GM19467 (cell line): ENCODE measurements around the gene HDAC4.

ENCODE experiments used
- ATAC-seq: cut with Tn5 transposase; IDR thresholded peaks from one replicate; pipeline ENCODE4 v1.9.1; 2021; ENCODE audit warnings: mild to moderate bottlenecking, moderate library complexity; ENCODE audit not compliant: unreplicated experiment

Gene HDAC4

DNA sequence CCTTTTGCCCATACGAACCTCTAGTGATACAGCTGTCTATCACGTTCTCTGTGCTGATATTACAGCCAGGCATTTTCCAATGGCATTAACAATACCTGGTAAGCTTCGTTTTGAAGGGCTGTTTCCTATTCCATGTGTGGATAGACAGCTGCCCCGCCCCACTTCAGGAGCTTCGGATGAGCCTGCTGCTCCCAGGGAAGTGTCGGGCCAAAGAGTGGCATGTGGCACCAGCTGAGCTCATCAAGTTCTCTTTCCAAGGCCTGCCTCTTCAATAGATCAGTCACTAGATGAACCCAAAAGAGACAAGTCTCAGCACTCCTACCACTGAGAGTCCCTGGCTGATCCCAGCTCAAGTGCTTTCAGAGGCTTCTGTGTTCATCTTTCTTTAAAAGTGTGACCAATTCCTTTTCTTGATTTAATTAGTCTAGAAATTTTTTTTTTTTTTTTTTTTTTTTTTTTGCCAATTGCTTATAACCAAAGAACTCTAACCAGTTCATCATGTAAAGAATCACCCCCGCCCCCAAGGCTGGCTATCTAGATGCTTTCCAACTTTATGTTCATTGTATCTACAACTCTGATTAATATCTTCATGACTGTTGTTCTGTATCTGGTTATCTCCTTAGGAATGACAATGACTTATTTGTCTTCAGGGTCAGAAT, 46.6 kb downstream of the HDAC4 start:
- ATAC-seq: no peak

DNA sequence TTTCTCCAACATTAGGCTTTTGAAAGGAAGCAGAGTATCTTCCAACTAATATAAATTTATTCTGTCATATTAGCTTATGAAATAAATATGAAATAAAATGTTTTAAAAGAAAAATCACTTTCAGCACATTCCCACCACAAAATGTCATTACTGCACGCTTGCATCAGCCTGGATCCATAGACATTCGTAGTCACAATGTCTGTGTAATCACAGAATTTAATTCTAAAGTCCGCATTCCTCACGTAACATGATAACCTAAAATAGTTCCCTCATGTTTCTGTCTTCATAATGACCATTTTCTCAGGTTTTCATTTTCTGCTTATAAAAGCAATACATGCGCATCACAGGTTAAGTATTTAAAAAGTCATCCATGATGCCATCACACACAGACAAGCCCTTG, 47.1 kb downstream of the HDAC4 start:
- no peak for ATAC-seq

DNA sequence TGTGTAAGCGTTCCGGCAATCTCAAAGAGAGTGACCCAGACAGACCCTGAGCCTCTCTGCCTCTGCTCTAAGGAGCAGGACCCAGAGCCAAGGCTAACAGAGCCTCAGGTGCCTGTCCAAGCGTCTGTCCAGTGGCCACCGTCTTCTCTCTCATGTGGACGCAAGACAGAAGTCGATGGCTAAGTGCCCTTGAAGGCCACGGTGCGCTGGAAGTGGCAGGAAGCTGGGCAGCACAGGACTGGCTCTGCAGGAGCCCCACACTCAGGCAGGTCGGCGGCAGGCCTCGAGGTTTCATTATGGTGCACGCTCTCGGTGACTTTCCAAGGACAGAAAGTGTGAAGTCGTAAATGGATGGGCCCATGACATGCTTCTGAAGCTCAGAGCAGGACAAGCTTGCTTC, 49.1 kb downstream of the HDAC4 start:
- no peak for ATAC-seq

DNA sequence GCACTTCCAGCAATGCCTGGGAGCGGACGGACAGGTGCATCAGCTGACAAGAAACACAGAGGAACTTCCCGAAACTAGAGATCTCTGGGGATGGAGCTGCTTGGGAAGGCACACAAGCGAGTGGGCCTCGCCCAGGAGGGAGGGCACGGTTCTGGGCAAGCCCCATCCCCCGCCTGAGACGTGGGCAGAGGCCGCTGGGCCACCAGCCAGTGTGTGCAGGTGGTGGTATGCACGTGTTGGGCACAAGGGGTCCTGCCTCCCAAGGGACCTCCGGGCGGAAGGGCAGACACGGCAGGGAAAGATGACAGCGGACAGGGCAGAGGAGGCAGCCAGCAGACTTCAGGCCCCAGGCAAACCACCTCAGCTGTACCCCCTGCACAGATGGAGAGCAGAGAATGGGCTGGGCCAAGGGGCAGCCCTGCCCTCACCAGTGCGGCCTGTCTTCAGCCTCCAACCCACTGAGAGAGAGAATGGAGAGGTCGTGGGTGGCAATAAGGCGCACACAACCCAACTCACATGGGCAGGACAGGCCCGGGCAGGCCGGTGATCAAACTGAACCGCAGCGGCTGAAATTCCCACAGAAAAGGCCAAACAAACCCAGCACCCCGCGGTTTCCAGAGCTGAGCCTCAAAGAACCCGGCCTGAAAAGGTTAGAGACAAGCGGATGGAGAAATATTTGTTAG, 51.2 kb downstream of the HDAC4 start:
- ATAC-seq: no peak

DNA sequence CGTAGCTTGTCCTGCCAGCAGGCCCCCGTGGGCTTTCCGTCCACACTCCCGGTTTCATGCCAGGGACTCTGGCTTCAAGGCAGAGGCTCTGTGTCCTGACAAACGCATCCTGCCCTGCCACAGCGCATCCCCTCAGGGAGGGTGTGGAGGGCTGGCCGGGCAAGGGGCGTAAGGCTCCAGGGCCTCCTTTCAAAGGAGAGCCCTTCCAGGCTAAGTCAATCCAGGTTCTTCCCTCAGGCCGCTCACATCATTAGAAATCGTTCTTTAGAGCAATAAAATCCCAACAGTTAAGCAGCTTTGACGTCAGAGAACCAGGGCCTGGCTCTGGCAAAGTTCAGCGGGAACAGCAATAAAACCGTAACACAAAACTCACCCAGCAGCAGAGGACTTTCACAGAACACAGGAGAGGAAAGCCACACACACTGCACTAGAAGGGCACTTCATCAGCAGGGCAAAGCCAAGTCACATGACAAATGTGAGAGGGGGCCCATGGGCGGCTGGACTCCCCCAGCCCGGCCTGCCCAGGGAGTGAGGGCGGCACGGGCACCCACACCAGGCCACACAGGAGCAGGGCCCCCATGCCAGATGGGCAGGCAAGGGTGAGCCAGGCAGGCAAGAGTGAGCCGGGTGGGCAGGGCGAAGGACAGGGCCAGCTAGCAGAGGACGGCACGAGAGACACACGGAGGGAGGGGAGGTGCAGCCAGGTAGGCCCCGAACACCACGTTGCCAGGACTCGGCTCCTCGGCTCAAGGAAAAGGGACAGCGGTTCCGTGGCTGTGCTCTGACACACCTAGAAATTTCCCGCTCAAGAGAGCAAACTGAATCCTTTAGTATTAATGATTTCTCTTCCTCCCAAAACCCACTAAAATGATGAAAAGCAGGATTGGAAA, 52.0 kb downstream of the HDAC4 start:
- ATAC-seq: no peak

DNA sequence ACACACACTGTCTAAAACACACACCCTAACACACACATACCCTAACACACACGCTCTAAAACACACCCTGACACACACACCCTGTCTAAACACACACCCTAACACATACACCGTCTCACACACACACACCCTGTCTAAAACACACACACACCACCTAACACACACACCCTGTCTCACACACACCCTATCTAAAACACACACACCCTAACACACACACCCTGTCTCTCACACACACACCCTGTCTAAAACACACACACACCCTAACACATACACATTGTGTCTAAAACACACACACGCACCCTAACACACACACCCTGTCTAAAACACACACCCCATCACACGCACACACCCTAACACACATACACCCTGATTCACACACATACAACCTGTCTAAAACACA, 54.1 kb downstream of the HDAC4 start:
- no peak for ATAC-seq

DNA sequence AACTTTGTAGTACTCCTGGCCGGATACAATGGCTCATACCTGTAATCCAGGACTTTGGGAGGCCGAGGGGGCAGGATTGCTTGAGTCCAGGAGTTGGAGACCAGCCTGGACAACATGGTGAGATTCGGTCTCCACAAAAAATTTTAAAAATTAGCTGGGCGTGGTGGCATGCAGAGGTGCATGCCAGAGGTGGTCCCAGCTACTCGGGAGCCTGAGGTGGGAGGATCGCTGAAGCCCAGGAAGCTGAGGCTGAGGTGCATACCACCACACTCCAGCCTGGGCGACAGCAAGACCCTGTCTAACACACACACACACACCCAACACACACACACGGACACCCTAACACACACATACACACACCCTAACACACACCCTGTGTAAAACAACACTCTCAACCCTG, 55.6 kb downstream of the HDAC4 start:
- ATAC-seq: no peak

DNA sequence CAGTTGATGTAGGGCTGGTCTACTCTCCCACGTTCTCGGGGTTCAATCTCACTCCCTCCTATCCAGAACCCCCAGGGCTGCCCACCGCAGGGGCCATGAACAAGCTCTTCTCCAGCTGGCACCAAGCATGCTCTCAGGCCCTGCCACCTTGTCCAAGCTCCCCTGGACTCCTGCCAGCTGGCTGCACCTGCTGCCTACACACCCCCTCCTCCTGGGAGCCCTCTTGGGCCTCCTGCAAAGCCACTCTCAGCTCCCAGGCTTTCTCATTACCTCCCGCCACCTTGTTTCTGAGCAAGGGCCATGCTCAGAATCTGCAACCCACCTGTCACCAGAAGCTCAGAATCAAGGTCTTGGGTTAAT, 56.0 kb downstream of the HDAC4 start:
- no peak for ATAC-seq

DNA sequence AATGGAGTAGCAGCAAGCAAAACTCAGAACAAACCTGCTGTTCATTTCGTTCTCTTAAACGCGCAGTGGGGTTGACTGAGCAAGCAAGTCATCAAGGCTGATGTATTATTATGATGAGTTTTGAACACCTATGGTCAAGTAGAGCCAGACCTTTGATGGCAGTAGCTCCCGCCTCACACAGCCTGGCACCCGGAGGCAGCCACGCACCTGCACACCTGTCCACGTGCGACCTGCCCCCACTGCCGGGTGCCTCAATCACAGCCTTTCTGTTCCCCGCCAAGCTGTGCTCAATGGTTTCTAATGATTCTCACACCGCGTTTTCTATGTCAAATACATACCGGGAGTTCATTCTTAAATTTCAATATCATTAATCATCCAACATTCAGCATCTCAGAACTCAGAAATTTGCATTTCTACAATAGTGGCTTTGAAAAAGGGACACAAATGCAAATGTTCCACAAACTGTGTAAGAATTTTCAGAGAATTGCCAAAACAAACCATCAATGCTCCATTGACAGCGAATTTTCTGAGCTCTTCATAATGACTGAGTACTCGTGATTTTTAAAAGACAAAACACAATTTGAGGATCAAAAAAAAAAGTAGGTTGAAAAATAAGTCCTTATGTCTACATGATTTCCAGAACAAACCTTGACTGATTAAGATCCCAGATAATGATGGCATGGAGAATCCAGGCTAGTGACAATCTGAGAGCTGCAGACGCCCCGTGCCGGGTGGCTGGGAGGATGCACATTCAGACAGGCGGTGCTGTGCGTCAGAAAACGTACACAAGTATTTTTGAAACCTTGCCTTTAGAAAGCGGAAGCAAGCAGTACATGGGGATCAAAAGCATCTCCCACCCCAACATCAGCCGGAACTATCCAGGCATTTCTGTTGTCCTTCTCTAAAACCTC, 56.6 kb downstream of the HDAC4 start:
- no peak for ATAC-seq

DNA sequence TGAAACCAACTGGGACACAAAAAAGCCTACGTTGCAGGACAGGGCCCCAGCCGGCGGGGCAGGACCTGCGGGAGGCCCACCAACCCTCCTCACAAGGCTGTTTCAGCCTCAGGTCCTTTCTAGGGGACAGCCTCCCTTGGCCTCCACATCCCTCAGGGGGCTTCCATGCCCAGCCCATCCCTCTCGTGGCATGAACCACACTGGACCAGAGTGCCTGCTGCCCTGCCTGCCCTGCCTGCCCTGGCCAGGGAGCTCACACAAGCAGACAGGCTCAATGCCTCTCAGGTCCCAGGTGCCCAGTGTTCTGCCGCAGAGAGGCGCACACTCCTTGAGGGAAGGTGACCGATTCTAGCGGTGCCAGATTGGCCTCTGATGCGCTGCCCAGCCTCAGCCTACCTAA, 57.4 kb downstream of the HDAC4 start:
- no peak for ATAC-seq

DNA sequence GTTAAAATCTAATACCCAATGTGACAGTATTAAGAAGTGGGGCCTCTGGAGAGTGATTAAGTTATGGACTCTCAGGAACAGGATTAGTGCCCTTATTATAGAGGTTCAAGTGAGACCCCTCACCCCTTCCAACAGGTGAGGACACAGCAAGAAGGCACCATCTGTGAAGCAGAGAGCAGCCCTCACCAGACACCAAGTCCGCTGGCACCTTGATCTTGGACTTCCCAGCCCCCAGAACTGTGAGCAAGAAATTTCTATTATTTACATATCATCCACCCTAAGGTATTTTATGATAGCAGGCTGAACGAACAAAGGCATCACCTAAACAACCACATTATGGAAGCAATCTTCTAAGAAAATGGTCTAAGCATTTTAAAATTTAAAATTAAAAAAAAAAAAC, 59.0 kb downstream of the HDAC4 start:
- no peak for ATAC-seq

DNA sequence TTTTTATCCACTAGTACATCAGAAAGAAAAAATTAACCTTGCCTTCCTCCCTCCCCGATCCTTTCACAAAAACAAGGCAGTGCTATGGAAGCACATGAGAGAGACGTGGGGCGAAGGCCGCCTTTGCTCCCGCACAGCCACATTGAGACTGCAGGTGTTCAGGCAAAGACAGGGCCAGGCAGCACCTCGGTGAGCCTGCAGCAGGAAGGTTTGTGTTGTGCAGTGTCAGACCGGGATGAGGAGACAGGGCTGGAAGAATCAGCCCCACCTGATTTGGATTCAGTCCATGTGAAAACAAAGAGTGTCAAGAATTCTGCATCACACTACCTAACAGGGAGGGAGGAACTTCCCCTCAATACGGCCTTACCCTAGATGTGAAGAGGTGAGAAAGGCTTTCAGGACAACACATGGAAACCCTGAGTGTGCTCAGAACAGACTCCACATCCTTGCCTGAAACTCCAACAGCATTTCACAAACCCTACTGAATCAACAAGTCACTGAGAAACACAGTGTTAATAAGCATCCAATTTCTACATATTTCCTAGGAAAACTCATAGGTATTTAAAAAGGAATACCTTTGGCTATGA, 59.6 kb downstream of the HDAC4 start:
- no peak for ATAC-seq

DNA sequence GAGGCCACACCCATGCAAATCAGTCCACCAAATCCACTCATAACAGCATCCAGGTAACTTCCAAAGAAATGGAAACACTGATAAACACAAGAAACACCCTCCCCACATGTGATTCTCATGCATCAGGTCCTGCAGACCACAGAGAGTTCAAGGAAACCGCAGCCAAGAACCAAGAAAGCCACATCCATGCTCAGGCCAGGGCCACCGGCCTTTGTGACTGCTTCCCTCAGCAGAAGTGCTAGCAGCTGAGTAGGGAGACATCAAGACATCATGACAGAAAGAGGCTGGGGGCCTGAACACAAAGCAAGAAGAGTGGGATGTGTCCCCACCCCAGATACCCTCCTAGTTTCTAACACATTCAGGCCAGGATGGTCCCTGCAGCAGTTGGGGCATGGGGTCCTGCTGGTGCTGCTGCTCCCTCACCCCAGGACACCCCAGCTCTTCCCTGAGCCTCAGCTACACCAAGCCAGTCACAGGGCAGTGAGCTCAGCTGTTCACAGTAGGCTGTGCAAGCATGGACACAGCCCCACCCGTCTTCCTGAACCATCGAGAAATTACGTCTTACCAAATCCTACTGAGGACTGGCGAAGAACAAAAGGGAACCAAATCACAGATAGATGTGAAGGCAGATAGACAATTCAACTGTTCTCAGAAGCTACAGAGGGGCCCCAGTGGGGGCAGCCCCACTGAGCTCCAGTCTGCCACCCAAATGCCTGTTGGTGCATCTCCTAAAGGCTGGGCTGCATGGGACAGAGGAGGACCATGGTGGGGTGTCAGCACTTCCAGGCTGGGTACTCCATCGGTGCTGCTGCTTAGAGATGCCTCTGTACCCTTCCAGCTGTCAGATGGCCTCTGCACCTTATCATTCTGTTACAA, 60.9 kb downstream of the HDAC4 start:
- no peak for ATAC-seq

DNA sequence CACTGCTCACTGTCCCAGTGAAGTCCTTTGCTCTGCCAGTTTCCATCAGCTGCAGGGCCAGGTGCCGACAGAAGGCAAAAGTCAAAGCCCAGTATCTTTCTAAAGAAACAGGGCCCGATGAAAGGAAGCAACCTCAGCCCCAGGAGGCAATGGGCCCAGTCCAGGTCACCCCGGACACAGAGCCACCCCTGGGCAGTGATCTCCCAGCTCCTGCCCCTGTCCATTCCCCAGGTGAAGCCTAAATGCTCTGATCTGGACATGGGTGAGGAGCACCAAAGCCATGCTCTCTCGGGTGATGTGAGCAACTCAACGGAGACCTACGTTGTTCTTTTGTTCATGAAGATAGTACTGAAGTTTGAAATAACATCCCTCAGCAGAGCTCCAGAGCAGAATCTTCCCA, 61.6 kb downstream of the HDAC4 start:
- ATAC-seq: no peak

DNA sequence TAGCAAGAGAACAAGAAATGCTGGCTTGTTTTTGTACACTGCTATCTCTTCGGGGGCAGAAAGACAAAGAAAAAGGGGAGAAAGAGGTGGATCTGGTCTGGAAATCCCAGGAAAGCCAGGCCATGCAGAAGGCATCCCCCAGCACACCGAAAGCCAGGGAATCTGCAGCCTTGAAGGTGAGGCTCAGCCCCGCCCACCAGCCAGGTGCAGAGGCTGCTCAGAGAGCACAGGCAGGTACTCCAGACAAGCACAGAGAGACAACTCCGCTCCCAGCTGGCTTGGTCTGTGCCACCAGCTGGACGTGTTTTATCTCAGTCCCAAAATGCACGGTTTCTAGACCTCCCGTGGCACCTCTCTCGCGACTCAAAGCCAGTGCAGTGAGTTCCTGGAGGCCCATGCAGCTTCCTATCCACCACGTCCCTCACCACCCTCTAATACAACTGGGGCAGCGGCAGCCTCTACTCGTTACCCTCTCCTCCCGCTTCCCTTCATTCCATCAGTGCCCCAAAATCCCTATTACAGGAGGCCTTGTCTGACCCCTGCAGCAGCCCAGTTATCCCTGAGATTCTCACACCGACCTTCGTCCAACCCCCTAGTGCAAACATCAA, 62.8 kb downstream of the HDAC4 start:
- ATAC-seq: no peak

DNA sequence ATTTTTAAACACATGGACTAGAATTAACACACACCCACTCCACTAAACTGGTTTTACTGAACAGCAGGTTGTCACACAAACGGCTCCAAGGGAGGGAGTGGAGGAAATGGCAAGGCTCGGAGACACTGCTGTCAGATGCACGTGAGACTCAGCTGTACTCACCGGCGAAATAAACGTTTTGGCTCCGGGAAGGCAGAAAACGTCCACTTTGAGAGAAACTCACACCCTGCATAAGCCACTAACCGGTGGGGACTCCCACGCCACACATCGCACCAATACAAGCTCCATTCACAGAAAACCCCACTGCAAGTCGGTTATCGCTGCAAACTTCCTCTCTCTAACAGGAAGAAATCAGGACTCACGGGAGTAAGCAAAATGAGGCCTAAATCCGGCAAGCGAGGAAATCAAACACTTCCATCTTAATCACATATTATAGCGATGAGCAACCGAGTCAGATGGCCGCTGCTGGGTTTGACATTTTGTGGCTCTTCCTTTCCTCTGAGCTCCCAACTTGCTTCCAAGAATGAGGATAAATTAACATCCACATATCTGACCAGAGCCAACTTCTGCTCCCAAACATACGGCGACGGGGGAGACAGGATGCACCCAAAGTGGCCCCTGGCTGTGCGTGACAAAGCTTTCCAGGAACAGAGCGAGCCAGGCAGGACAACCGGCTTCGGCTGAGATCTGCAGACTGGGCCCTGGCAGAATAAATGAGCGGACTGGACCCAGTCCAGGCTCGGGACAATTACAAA, 63.5 kb downstream of the HDAC4 start:
- ATAC-seq: no peak

DNA sequence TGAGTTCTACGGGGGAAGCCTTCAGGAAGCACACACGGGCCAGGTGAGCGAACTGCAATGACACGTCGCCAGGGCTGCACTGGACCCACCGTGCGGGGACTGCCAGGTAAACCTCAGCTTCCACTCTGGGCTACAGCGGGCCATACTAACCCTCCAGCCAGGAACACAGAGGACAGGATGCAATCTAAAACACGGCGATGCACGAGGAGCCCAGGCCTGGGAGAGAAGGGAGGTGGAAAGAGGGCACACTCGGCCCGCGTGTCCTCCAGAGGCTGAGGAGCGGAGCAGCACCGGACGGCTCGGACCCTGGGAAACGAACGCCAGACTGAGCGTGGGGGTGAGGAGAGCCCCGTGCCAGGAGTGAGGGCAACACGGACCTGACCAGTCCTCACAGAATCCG, 69.3 kb downstream of the HDAC4 start:
- no peak for ATAC-seq

DNA sequence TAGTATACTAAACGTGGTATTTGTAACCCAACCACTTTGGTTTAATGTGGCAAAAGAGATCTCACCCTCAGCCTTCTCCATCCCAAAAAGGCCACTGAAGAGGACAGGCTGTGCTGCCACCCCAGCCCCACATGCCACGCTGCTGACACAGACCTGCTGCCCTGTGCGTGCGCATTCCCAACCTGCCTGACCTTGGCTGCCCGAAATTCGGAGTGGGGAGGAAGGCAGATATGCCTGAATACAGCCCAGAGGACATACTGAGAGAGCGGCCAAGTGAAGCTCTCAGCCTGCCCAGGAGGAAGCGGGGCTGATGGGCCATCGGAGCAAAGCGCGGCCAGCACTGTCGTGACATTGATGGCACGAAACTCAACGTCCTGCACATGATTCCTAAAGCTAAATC, 70.0 kb downstream of the HDAC4 start:
- no peak for ATAC-seq
